ENCODE data around the gene LRP2BP.
"Not testable (repeated sequence)": the region's sequence is repeated elsewhere in the genome, so short reads cannot be mapped to it uniquely, and the experiment has no call there.

LRP2BP gene

GRCh38 chr4:185317880-185318279, 77.8 kb downstream of the LRP2BP start:
- Histone ChIP-seq H3K27ac (ENCODE audit: low read length) (peak overlapping the region; percentile 91), H3K9ac (ENCODE audit: low read depth, low read length) (peak overlapping the region; percentile 75; the same call in 1 of the 2 replicates), H3K4me1 (ENCODE audit: insufficient read depth, low read length) (peaks cover 7% of the 10 kb centered on the region), H3K4me3 (ENCODE audit: low read length) (0 out of 2 replicates have a peak overlapping the region, but pooled peaks have one; percentile 39), H3K36me3 (ENCODE audit: insufficient read depth, low read depth, low read length) (peaks cover 17% of the 10 kb centered on the region), H3K27me3 (ENCODE audit: insufficient read depth, low read length) (no peaks in the 10 kb centered on the region), H3K9me3 (ENCODE audit: insufficient read depth, low read depth, low read length) (no peaks in the 10 kb centered on the region; the same call in 1 of the 2 replicates)

- H3K27me3 ChIP-seq (ENCODE audit: insufficient read depth, low read length); H3K4me3 ChIP-seq (ENCODE audit: low read length); H3K4me1 ChIP-seq (ENCODE audit: insufficient read depth, low read length); H3K27ac ChIP-seq (ENCODE audit: low read length); H3K9me3 ChIP-seq (ENCODE audit: insufficient read depth, low read depth, low read length): not testable (repeated sequence)
- peaks cover 20% of the 10 kb centered on the region for H3K36me3 ChIP-seq (ENCODE audit: insufficient read depth, low read depth, low read length)
- H3K9ac ChIP-seq (ENCODE audit: low read depth, low read length): peak overlapping the region; percentile 75; the same call in 1 of the 2 replicates
These were observed 78.3 kb downstream of the LRP2BP start for GRCh38 chr4:185317462-185317861.

All from iPS-20b (cell line).